SJCRH30 (cell line): ENCODE data around the gene PAPOLB. TPM values are rescaled to one million over a fixed set of nuclear protein-coding genes. Genes with fewer than 3 reads are reported as not detected.

Experiments
- DNase-seq, 2 experiments: peaks; one replicate each; pipeline ENCODE4 v3.0.0-alpha.2; 2015 to 2020
- H3K27ac ChIP-seq: fragments of 250-450 bp; sonication (Bioruptor Pico); 2 replicates; pipeline ENCODE4 v1.5.1; 2020; ENCODE audit warnings: mild to moderate bottlenecking, moderate library complexity
- H3K27me3 ChIP-seq: fragments of 250-450 bp; sonication (Bioruptor Pico); 2 replicates; pipeline ENCODE4 v1.5.1; 2020; ENCODE audit warnings: mild to moderate bottlenecking, moderate library complexity
- H3K36me3 ChIP-seq: fragments of 250-450 bp; sonication (Bioruptor Pico); 2 replicates; pipeline ENCODE4 v1.5.1; 2020; ENCODE audit warnings: mild to moderate bottlenecking, moderate library complexity
- H3K4me1 ChIP-seq: fragments of 250-450 bp; sonication (Bioruptor Pico); 2 replicates; pipeline ENCODE4 v1.5.1; 2020; ENCODE audit warnings: mild to moderate bottlenecking, moderate library complexity
- H3K4me3 ChIP-seq: fragments of 250-450 bp; sonication (Bioruptor Pico); 2 replicates; pipeline ENCODE4 v1.5.1; 2020; ENCODE audit warnings: mild to moderate bottlenecking, moderate library complexity
- H3K9me3 ChIP-seq: fragments of 250-450 bp; sonication (Bioruptor Pico); replicated peaks from 2 replicates; pipeline ENCODE4 v1.5.1; 2020; ENCODE audit warnings: mild to moderate bottlenecking, moderate library complexity
- total RNA-seq: library from RNA; depleted of rRNA; stranded (reverse); fragments of >200 nt; shearing (Covaris generic); gene quantifications from 2 replicates; pipeline ENCODE4 v1.2.3, GENCODE V29; 2014; rRNA removed

PAPOLB gene
- total RNA-seq, 1 experiment from 2014 or later: not detected

DNA sequence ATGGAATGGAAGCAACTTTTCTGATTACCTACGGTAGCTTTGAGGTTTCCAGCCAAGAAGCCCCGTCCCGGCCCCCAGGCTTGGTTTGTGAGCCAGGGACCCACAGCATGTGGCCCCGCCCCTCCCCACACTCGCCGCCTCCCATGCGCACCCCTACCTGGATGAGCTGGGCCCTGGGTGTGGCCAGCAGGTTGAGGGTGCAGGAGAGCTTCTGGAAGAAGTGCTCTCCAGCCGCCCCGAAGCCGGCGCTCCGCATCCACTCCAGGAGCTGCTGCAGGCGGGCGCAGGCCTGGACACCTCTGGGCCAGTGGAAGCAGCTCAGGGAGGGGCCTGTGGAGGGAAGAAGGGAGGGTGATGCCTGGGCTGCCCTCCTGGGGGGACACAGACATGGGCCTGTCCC, 46.7 kb downstream of the PAPOLB start:
- Histone ChIP-seq H3K36me3 (no peaks in the 10 kb centered on the region), H3K4me1 (no peaks in the 10 kb centered on the region), H3K4me3 (no peak overlapping the region), H3K9me3 (no peaks in the 10 kb centered on the region), H3K27ac (no peak overlapping the region), H3K27me3 (peaks cover 35% of the 10 kb centered on the region)
- DNase-seq: no peak

DNA sequence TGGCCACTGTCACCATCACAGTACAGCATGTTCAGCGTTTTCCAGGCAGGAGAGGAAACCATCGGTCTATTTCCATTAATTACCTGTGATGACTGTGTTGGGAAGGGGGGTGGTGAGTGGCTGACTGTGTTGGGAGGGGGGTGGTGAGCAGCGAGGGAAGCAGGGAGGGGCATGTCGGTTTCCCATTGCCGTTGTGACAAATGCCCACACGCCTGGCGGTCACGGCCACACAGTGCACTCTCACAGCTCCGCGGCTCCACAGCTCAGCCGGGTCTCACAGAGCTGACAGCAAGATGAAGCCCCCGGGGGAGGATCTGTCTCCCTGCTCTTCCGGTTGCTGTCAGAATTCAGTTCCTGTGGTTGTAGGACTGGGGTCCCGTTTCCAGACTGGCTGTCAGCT, 47.4 kb downstream of the PAPOLB start:
- peaks cover 28% of the 10 kb centered on the region for H3K27me3 ChIP-seq
- DNase-seq: no peak
- no peaks in the 10 kb centered on the region for H3K4me1 ChIP-seq
- no peaks in the 10 kb centered on the region for H3K9me3 ChIP-seq
- H3K27ac ChIP-seq: no peak overlapping the region
- H3K36me3 ChIP-seq: no peaks in the 10 kb centered on the region
- H3K4me3 ChIP-seq: no peak overlapping the region

DNA sequence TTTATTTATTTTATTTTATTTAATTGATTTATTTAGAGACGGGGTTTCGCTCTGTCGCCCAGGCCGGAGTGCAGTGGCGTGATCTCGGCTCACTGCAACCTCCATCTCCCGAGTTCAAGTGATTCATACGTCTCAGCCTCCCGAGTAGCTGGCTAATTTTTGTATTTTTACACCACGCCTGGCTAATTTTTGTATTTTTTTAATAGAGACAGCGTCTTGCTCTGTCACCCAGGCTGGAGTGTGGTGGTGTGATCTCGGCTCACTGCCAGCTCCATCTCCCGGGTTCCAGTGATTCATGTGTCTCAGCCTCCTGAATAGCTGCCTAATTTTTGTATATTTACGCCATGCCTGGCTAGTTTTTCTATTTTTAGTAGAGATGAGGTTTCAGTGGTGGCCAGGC, 52.2 kb downstream of the PAPOLB start:
- Histone ChIP-seq H3K9me3 (no peaks in the 10 kb centered on the region), H3K4me3 (no peak overlapping the region), H3K36me3 (no peaks in the 10 kb centered on the region), H3K27me3 (peaks cover 8% of the 10 kb centered on the region; the same call in 1 of the 2 replicates), H3K4me1 (no peaks in the 10 kb centered on the region), H3K27ac (no peak overlapping the region)
- no peak for DNase-seq

DNA sequence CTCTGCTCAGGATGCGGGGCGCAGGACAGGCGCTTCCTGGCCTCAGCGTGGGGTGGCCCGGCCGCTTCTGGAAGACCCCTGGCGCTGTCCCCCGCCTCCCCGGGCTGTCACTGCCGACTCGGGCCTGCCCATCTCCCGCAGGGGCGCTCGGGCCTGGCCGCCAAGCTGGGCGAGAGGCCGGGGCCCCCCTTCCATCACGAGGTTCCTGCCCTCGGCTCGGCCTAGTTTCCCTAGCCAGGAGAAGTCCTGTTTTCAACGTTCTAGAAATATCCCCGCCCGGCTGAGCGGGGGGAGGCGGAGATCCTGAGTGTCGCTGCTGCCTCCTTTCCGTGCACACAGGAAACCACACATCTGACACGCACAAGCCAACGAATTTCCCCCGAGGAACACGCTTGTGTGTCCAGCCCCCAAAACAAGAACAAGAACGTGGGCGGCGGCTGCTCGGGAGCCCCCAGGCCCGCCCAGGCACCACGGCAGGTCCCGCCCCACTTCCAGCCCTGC, 52.7 kb downstream of the PAPOLB start:
- H3K4me1 ChIP-seq: no peaks in the 10 kb centered on the region
- H3K27ac ChIP-seq: no peak overlapping the region
- peaks cover 8% of the 10 kb centered on the region; the same call in 1 of the 2 replicates for H3K27me3 ChIP-seq
- H3K4me3 ChIP-seq: no peak overlapping the region
- H3K36me3 ChIP-seq: no peaks in the 10 kb centered on the region
- H3K9me3 ChIP-seq: no peaks in the 10 kb centered on the region
- no peak for DNase-seq

DNA sequence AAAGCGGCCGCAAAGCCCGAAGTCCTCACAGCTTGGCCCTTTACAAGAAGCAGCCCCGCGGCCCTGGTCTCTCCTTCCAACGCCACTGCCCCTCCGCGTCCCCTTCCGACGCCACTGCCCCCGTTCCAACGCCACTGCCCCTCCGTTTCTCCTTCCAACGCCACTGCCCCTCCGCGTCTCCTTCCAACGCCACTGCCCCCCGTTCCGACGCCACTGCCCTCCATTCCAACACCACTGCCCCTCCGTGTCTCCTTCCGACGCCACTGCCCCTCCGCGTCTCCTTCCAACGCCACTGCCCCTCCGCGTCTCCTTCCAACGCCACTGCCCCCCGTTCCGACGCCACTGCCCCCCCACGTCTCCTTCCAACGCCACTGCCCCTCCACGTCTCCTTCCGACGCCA, 53.3 kb downstream of the PAPOLB start:
- no peak overlapping the region for H3K4me3 ChIP-seq
- peaks cover 6% of the 10 kb centered on the region; the same call in 1 of the 2 replicates for H3K27me3 ChIP-seq
- no peaks in the 10 kb centered on the region for H3K4me1 ChIP-seq
- no peaks in the 10 kb centered on the region for H3K9me3 ChIP-seq
- DNase-seq: no peak
- H3K36me3 ChIP-seq: no peaks in the 10 kb centered on the region
- no peak overlapping the region for H3K27ac ChIP-seq

DNA sequence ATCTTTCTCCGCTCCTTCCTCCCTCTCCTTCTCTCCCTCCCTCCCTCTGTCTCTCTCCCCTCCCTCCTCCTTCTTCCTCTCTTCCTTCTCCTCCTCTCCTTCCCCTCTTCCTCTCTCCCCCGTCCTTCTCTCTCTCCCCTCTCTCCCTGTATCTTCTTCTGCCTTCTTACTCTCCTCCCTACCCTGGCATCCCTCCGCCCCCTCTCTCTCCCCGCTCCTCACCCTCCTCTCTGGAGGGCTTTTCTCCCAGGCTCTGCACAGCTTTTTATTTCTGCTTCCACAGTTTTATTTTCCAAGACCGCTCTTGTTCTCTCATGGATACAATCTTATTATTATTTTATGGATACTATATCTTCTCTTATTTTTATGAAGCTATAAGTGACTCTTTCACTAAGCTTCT, 53.8 kb downstream of the PAPOLB start:
- no peaks in the 10 kb centered on the region for H3K4me1 ChIP-seq
- H3K4me3 ChIP-seq: no peak overlapping the region
- H3K9me3 ChIP-seq: no peaks in the 10 kb centered on the region
- no peak overlapping the region for H3K27ac ChIP-seq
- no peaks in the 10 kb centered on the region for H3K36me3 ChIP-seq
- 0 out of 2 replicates have a peak, but pooled peaks cover 6% of the 10 kb centered on the region for H3K27me3 ChIP-seq
- no peak for DNase-seq

Other genes starting within 250 kb of the PAPOLB start
- gene FOXK1, start 179.7 kb downstream of the PAPOLB start, total RNA-seq: 22.1 and 23.4 TPM in 2 replicates
- gene AP5Z1, start 86.4 kb downstream of the PAPOLB start, total RNA-seq: 13.6 and 13.8 TPM in 2 replicates
- gene RADIL, start 21.7 kb upstream of the PAPOLB start, total RNA-seq: 0.12 and 0.23 TPM in 2 replicates
- not detected in 2 replicates for gene MMD2, start 97.2 kb upstream of the PAPOLB start, total RNA-seq
- 16.9 and 20.7 TPM in 2 replicates for gene RBAK, start 183.8 kb upstream of the PAPOLB start, total RNA-seq